HUES64 (cell line): ENCODE measurements around the gene PAX3.

Experiments
- H3K27ac ChIP-seq: 2 replicates; pipeline ENCODE4 v1.7.0; 2013; ENCODE audit warnings: low read depth, low read length, inconsistent platforms
- H3K27me3 ChIP-seq: 2 replicates; pipeline ENCODE4 v1.6.1; 2013; ENCODE audit warnings: mild to moderate bottlenecking, low read length; ENCODE audit not compliant: insufficient read depth
- H3K36me3 ChIP-seq: 2 replicates; pipeline ENCODE4 v1.6.1; 2013; ENCODE audit warnings: mild to moderate bottlenecking, low read length; ENCODE audit not compliant: insufficient read depth
- H3K4me1 ChIP-seq: 2 replicates; pipeline ENCODE4 v1.6.1; 2013; ENCODE audit warnings: mild to moderate bottlenecking, low read length, moderate library complexity; ENCODE audit not compliant: insufficient read depth
- H3K4me3 ChIP-seq: 2 replicates; pipeline ENCODE4 v1.5.1; 2013; ENCODE audit warnings: mild to moderate bottlenecking, low read length, moderate library complexity
- H3K9ac ChIP-seq: 2 replicates; pipeline ENCODE4 v1.6.1; 2013; ENCODE audit warnings: mild to moderate bottlenecking, low read depth, low read length
- H3K9me3 ChIP-seq: 2 replicates; pipeline ENCODE4 v1.6.1; 2013; ENCODE audit warnings: low read depth, low read length; ENCODE audit not compliant: insufficient read depth
- WGBS: fragments of 150-250, 120-280 bp; methylation state at CpG from one replicate; pipeline ENCODE4 v1.1.7; 2013; ENCODE audit warnings: missing lambda C conversion rate; 5-methylcytosine and 5-hydroxymethylcytosine counted together

Gene PAX3

GRCh38 chr2:222284466-222284865, 14.3 kb downstream of the PAX3 start:
- H3K4me1 ChIP-seq = peaks cover 27% of the 10 kb centered on the region
- no peak overlapping the region for H3K9ac ChIP-seq
- H3K4me3 ChIP-seq = no peak overlapping the region
- H3K27ac ChIP-seq = no peak overlapping the region
- WGBS = 57% methylated on average over 3 of the region's 3 CpGs
- peaks cover 74% of the 10 kb centered on the region for H3K27me3 ChIP-seq
- H3K36me3 ChIP-seq = no peaks in the 10 kb centered on the region; the same call in 1 of the 2 replicates
- no peaks in the 10 kb centered on the region for H3K9me3 ChIP-seq

DNA sequence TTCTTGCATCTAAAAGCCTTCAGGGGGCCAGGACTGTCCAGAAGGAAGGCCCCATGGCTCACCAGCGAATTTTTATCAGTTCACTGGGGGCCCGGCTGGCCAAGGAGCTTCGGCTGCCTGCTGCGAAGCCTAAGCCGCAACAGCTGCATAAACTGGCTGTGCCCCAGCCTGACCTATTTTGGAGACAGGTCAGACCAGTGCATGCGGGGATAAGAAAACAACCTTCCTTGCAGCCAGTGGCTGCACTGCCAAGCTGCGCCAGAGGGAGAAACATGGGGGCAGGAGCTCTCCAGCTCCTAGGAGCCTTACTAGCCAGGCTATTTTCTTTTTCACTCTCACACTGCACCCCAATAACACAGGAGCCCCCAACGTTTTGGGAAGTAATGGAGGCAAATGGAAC, 15.2 kb downstream of the PAX3 start:
- H3K9ac ChIP-seq = no peak overlapping the region
- H3K4me3 ChIP-seq = no peak overlapping the region
- H3K9me3 ChIP-seq = no peaks in the 10 kb centered on the region
- peaks cover 66% of the 10 kb centered on the region for H3K27me3 ChIP-seq
- H3K36me3 ChIP-seq = no peaks in the 10 kb centered on the region; the same call in 1 of the 2 replicates
- peaks cover 18% of the 10 kb centered on the region for H3K4me1 ChIP-seq
- H3K27ac ChIP-seq = no peak overlapping the region
- 40% methylated on average over 8 of the region's 8 CpGs for WGBS

DNA sequence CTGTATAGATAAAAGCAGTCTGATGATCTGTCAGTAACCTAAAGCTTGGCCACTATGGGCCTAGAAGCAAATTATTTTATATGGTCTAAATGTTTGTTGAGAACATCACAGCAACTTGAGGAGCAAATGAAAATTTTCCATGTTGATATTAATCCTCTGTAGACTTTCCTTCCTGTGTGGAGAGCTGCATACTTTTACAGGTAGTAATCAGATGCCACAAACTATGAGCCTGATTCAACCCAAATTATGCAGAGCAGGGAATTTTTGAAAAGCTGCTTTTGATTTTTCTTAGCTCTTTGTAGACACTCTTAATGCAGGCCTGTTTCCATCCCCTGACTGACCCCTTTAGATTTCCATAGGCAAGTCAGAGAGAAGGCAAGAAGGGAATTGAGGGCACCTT, 17.3 kb downstream of the PAX3 start:
- no peaks in the 10 kb centered on the region; the same call in 1 of the 2 replicates for H3K36me3 ChIP-seq
- peaks cover 7% of the 10 kb centered on the region; the same call in 1 of the 2 replicates for H3K4me1 ChIP-seq
- H3K27me3 ChIP-seq = peaks cover 55% of the 10 kb centered on the region
- no peak overlapping the region for H3K27ac ChIP-seq
- no peaks in the 10 kb centered on the region for H3K9me3 ChIP-seq
- no peak overlapping the region for H3K9ac ChIP-seq
- H3K4me3 ChIP-seq = no peak overlapping the region

DNA sequence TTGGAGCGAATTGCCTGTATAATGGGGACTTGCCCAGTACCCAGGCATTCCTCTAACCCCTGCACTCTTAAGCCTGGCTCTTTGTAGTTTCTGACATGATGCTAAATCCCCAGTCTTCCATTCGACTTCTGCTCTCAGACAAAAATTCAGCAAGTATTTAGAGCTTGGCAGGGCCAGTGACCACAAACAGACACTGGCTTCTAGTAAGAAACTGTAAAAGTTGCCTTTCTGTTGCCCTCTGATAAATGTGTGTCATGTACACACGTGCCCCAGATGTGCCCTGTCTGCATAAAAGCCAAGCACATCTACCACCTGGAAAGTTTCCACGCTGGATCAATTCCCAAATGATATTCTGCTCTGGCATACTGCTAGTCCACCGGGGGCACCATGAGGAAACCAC, 18.0 kb downstream of the PAX3 start:
- Histone ChIP-seq H3K4me3 (no peak overlapping the region), H3K36me3 (no peaks in the 10 kb centered on the region; the same call in 1 of the 2 replicates), H3K9me3 (no peaks in the 10 kb centered on the region), H3K27ac (no peak overlapping the region), H3K9ac (no peak overlapping the region), H3K4me1 (peaks cover 7% of the 10 kb centered on the region; the same call in 1 of the 2 replicates), H3K27me3 (peaks cover 55% of the 10 kb centered on the region)
- 74% methylated on average over 5 of the region's 5 CpGs for WGBS

DNA sequence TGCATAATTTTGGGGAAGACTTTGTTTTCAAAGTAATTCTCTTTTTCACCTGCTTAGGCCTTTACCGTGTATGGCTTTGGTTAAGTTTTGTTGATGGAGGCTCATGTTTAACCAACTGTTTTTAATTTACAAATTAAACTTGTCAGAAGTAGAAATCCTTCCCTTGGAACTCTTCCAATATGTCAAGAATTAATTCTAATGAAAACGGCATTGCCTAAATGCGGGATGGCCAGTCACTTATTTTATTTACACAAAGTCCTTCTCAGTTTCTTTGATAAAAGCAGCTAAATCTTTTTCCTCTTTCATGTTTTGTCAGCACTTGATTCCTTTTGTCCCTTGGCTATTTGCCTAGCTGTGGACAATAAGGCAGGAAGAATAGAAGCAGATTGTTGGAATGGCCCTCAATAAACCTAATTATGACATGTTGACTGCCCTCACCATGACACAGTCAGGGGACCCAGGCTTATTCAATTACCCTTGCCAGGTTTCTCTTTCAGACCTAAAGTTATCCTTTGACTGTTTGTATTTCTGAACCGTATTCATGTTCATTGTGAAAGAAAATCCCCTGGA, 26.3 kb downstream of the PAX3 start:
- H3K36me3 ChIP-seq = no peaks in the 10 kb centered on the region; the same call in 1 of the 2 replicates
- no peak overlapping the region for H3K9ac ChIP-seq
- H3K27me3 ChIP-seq = peaks cover 84% of the 10 kb centered on the region
- H3K27ac ChIP-seq = no peak overlapping the region
- H3K4me3 ChIP-seq = no peak overlapping the region
- peaks cover 53% of the 10 kb centered on the region for H3K4me1 ChIP-seq
- 54% methylated on average over 3 of the region's 4 CpGs for WGBS
- H3K9me3 ChIP-seq = no peaks in the 10 kb centered on the region

DNA sequence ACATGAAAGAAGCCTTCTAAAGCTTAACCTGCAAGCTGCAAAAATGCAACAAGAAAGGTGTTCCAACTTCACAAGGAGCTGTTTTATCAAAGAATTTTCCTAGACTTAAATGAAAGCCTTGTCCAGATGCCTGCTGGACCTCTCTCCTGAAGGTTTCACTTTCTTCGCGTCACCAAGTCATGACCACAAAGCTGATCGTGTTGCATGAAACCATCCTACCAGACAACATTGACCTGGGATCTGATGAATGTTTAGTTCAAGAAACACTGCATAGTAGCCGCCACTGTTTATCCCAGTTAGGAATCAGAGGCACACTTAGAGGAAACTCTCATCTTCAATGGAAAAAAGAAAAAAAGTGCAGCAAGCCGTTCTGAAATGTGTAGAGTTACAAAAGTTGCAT, 26.9 kb downstream of the PAX3 start:
- peaks cover 54% of the 10 kb centered on the region for H3K4me1 ChIP-seq

DNA sequence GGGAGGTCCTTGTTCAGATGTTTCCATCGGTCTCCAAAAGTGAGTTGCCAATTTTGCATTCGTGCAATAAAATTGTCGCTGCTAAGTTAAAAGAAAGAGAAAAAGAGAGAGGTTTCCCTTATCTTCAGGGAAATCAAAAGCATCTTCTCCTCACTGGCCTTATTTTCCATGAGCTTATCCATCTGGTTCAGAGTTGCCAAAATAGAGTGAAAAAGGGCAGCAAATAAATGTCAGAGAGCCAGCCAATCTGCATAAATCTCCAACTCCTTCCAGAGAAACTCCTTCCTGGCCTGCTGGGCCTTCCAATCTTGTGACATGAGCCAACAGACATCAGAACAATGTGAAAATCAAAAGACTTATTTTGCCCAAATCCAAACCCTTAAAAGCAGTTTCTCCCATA, 28.4 kb downstream of the PAX3 start:
- Histone ChIP-seq H3K27ac (no peak overlapping the region), H3K9me3 (no peaks in the 10 kb centered on the region), H3K36me3 (no peaks in the 10 kb centered on the region; the same call in 1 of the 2 replicates), H3K27me3 (peaks cover 87% of the 10 kb centered on the region), H3K4me3 (no peak overlapping the region), H3K4me1 (peaks cover 54% of the 10 kb centered on the region), H3K9ac (no peak overlapping the region)
- WGBS = 86% methylated on average over 3 of the region's 3 CpGs

More for the DNA sequence above, 26.9 kb downstream of the PAX3 start:
- Histone ChIP-seq H3K9ac (no peak overlapping the region), H3K27me3 (peaks cover 87% of the 10 kb centered on the region), H3K9me3 (no peaks in the 10 kb centered on the region), H3K36me3 (no peaks in the 10 kb centered on the region; the same call in 1 of the 2 replicates), H3K27ac (no peak overlapping the region), H3K4me3 (no peak overlapping the region)
- 94% methylated on average over 4 of the region's 5 CpGs for WGBS

GRCh38 chr2:222269132-222269531, 29.7 kb downstream of the PAX3 start:
- Histone ChIP-seq H3K9me3 (no peaks in the 10 kb centered on the region), H3K4me1 (peaks cover 54% of the 10 kb centered on the region), H3K27me3 (peaks cover 79% of the 10 kb centered on the region), H3K27ac (no peak overlapping the region), H3K4me3 (peak overlapping the region; percentile 24), H3K9ac (no peak overlapping the region), H3K36me3 (no peaks in the 10 kb centered on the region; the same call in 1 of the 2 replicates)
- 9% methylated on average over 9 of the region's 9 CpGs for WGBS

- Histone ChIP-seq H3K36me3 (no peaks in the 10 kb centered on the region; the same call in 1 of the 2 replicates), H3K4me3 (peak overlapping the region; percentile 24; the same call in 1 of the 2 replicates), H3K27ac (no peak overlapping the region), H3K27me3 (peaks cover 73% of the 10 kb centered on the region), H3K9me3 (no peaks in the 10 kb centered on the region; the same call in 1 of the 2 replicates), H3K9ac (no peak overlapping the region), H3K4me1 (peaks cover 54% of the 10 kb centered on the region)
- WGBS = 22% methylated on average over 14 of the region's 16 CpGs
Observed at GRCh38 chr2:222268311-222268990, 30.3 kb downstream of the PAX3 start.

DNA sequence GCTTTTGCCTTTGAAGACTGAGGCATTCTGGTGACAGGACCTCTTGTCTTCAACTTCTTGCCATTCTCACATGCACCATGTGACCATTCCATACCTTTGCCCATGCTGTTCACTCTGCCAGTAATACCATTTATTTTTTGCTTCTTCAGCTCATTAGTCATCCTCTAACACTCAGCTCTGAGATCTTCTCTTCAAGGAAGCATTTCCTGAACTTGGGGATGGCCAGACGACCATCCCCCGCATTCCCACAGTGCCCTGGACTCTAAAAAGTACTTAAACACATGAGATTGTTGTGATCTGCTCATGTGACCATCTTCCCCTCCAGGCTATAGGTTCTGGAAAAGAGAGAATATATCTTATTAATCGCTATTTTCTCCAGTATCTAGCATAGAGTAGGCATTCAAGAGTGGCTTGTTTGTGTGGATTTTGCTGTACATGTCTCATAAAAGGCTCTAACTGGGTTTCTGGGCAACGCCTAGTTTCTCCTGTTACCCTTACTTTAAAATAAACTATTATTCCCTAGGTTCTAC, 33.9 kb downstream of the PAX3 start:
- H3K9me3 ChIP-seq = no peaks in the 10 kb centered on the region; the same call in 1 of the 2 replicates
- peaks cover 43% of the 10 kb centered on the region for H3K27me3 ChIP-seq
- H3K36me3 ChIP-seq = no peaks in the 10 kb centered on the region; the same call in 1 of the 2 replicates
- H3K27ac ChIP-seq = no peak overlapping the region
- H3K4me1 ChIP-seq = peaks cover 24% of the 10 kb centered on the region
- 87% methylated on average over 3 of the region's 4 CpGs for WGBS
- no peak overlapping the region for H3K4me3 ChIP-seq
- H3K9ac ChIP-seq = no peak overlapping the region

- Histone ChIP-seq H3K9me3 (no peaks in the 10 kb centered on the region; the same call in 1 of the 2 replicates), H3K4me3 (no peak overlapping the region), H3K27me3 (peaks cover 10% of the 10 kb centered on the region), H3K4me1 (peaks cover 24% of the 10 kb centered on the region), H3K36me3 (no peaks in the 10 kb centered on the region; the same call in 1 of the 2 replicates), H3K9ac (no peak overlapping the region), H3K27ac (no peak overlapping the region)
- 94% methylated on average over 1 of the region's 2 CpGs for WGBS
Observed at GRCh38 chr2:222261504-222261903, 37.3 kb downstream of the PAX3 start.
